MM.1S (cell line): ENCODE data around the gene ZBTB7A.

ENCODE experiments used
- EZH2 ChIP-seq: fragments of 300-600 bp; sonication (generic); optimal IDR thresholded peaks from 2 replicates; pipeline ENCODE3; 2017; ENCODE audit warnings: low read depth, mild to moderate bottlenecking, antibody characterized with exemption, low read length, mixed read lengths
- EZH2phosphoT487 ChIP-seq: fragments of 300-600 bp; sonication (generic); IDR thresholded peaks from 2 replicates; pipeline ENCODE4 v1.6.1; 2018; ENCODE audit warnings: antibody characterized with exemption, low read length
- TF ChIP-seq, protein P1 (sequence below): fragments of 300-600 bp; sonication (generic); IDR thresholded peaks from 2 replicates; pipeline ENCODE4 v1.5.1; 2016; ENCODE audit warnings: antibody characterized with exemption, low read length, mixed read lengths

DNA sequence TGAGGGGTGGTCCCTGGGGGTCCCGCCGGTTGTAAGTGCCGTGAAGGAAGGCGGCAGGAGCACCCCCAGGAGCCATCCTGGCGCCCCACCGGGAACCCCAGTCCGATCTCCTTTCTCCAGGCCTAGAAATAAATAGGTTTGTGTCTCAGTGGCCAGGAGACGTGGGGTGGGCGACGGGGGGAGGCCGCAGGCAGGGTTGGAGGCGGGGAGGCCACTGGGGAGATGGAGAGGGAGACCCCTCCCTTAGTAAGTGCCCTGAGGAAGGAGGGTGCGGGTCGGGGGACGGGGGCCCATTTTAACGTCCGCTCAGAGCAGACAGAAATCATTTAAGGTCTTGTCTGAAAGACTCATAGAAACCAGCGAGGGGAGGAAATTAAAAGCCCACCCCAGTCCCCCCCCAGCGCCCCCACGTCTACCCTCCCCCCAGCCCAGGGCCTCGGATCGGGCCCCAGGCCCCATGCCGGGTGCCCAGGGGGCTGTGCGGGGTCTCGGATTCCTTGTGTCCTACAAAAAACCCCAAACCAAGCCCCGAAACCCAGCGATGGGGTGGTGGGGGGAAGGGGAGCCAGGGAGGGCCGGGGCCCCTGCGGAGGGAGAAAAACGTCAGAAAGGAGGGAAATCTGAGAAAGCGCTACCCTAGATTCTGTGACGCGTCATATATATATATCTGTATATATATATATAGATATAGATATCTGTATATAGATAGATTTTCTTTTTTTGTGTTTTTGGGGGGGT lies 19.6 kb downstream of the ZBTB7A start:
- TF ChIP-seq, protein P1, sequence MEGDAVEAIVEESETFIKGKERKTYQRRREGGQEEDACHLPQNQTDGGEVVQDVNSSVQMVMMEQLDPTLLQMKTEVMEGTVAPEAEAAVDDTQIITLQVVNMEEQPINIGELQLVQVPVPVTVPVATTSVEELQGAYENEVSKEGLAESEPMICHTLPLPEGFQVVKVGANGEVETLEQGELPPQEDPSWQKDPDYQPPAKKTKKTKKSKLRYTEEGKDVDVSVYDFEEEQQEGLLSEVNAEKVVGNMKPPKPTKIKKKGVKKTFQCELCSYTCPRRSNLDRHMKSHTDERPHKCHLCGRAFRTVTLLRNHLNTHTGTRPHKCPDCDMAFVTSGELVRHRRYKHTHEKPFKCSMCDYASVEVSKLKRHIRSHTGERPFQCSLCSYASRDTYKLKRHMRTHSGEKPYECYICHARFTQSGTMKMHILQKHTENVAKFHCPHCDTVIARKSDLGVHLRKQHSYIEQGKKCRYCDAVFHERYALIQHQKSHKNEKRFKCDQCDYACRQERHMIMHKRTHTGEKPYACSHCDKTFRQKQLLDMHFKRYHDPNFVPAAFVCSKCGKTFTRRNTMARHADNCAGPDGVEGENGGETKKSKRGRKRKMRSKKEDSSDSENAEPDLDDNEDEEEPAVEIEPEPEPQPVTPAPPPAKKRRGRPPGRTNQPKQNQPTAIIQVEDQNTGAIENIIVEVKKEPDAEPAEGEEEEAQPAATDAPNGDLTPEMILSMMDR = no peak
- TF ChIP-seq EZH2 (no peak), EZH2phosphoT487 (no peak)
